ENCODE measurements around the gene FANCG.

GRCh38 chr9:35067056-35067455 lies 12.7 kb downstream of the FANCG start:
- no peak for TF ChIP-seq EZH2 (IDR thresholded peaks at IDR 0.05; ENCODE audit: borderline replicate concordance)
- TF ChIP-seq, protein P1, sequence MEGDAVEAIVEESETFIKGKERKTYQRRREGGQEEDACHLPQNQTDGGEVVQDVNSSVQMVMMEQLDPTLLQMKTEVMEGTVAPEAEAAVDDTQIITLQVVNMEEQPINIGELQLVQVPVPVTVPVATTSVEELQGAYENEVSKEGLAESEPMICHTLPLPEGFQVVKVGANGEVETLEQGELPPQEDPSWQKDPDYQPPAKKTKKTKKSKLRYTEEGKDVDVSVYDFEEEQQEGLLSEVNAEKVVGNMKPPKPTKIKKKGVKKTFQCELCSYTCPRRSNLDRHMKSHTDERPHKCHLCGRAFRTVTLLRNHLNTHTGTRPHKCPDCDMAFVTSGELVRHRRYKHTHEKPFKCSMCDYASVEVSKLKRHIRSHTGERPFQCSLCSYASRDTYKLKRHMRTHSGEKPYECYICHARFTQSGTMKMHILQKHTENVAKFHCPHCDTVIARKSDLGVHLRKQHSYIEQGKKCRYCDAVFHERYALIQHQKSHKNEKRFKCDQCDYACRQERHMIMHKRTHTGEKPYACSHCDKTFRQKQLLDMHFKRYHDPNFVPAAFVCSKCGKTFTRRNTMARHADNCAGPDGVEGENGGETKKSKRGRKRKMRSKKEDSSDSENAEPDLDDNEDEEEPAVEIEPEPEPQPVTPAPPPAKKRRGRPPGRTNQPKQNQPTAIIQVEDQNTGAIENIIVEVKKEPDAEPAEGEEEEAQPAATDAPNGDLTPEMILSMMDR (IDR thresholded peaks at IDR 0.05; ENCODE audit: poor library complexity): no peak
